Measurements from ENCODE around the gene SETDB1.
A peak's percentile ranks its signal among the peaks of the same experiment; 100 is the strongest.

The SETDB1 gene

DNA sequence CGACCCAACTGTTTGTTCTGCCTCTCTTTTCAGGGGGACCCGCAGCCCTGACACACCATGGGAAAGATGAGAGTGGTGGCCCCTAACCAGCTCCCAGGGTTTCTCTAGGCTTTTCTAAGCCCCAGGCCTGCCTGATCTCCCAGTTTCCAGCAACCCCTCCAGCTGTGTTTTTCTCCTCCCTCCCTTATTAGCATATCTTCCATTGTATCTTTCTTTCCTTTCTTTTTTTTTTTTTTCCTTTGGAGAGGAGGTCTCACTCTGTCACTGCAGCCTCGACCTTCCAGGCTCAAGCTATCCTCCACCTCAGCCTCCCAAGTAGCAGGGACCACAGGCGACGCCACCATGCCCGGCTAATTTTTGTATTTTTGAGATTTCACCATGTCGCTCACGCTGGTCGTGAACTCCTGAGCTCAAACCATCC lies 50.2 kb downstream of the SETDB1 start:
- no peak for DNase-seq (ENCODE audit: low spot score)

DNA sequence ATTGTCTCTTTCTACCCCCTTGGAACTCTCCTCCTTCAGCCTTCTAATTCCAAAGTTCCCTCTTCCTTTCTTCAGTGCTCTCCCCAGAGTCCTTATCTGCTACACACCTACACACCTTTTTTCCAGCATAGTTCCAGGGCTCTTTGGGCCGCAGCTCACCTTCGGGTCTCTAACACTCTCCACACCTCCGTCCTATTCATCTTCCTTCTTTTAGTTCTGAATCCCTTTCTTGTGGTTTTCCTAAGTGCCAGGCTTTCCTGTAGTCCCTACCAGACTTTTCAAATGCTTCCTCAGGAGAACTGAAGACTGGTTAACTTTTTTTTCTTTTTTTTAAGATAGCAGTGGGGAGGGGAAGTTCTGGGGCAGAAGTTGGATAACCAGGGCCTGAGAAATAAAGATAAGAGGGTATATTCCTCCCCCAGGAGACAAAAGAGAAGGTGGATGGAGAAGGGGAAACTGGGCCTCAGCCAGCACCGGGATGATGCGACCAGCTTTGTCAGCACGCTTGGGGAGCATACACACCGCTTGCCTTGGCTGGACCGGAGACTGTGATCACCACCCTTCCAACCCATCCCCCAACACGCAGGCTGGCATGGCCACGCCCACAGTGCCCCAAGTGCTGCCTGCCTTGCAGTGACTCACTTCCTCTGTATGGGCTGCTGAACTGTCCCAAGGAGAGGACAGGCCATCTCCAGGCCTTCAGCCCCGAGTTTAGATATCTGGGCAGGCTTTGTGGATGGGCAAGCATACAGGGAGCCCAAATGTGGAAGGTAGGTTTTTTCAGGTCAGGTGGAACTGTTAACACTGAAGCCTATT lies 50.9 kb downstream of the SETDB1 start:
- peak; percentile 83 for DNase-seq (ENCODE audit: low spot score)

DNA sequence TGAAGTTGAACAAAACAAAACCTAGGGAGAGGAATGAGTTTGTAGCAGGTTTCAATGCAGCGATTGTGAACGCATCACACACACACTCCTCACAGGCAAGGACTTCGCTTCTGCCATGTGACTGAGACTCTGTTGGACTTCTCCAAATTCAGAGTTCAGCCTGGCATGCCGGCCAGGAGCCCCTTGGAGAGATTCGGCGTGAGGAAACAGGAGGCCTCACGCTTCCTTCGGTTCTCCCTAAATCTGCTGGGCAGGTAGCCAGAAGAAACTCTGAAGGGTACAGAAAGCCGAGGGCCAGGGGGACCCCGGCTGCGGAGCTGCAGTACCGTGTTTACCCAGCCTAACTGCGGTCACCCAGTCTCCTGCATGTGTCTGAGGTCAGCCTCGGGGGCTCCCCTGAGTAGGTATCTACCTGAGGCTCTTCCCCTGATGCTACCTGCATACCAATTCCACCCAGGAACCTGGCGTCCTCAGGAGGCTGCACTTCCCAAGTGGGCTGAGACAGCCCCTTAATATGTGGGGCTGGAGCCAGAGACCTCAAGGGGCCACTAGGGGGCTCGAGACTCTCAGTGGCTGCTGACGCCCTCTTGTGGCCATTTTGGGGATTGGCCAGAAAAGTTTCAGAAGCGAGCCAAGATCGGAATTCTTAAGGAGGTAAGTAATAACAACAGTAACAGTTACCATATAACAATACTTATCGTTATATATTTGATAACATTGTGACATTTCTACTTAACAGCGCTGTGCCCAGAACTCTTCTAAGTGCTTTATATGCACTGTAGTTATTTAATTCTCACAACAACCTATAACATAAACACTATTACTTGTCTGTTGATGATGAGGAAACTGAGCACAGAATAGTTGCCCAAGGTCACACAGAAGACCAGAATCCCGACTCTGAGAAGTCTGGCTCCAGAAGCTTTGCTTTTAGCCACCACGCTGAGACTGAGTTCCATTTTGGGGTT lies 53.2 kb downstream of the SETDB1 start:
- DNase-seq (ENCODE audit: low spot score) = peak; percentile 94

DNA sequence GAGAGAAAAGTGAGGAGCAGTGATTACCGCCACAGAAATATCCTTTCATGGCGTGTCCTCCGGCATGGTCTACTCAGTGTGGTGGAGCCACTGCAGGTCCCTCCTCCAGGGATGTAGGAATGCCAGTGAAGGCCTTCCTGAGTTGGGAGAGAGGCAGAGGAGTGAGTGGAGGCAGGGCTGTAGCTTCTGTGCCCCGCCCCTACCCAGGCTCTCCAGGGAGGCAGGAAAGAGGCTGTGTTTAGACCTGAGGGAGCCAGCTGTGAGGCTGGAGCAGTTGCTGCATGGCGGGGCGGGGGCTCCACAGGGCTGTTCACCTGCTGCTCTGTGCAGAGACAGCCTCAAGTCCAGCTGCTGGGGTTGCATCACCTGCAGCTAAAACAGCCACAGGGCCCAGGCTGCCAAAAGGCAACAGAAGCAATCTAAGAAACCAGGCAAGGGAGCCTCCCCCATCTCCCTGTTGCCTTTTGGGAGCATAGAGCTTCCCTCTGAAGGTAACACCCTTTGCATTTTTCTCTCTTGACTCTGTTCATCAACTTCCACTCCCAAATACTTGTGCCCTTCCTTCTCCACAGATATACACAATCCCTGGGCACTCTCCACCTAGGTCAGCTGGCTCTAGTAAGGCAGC lies 55.1 kb downstream of the SETDB1 start:
- DNase-seq (ENCODE audit: low spot score) = no peak

DNA sequence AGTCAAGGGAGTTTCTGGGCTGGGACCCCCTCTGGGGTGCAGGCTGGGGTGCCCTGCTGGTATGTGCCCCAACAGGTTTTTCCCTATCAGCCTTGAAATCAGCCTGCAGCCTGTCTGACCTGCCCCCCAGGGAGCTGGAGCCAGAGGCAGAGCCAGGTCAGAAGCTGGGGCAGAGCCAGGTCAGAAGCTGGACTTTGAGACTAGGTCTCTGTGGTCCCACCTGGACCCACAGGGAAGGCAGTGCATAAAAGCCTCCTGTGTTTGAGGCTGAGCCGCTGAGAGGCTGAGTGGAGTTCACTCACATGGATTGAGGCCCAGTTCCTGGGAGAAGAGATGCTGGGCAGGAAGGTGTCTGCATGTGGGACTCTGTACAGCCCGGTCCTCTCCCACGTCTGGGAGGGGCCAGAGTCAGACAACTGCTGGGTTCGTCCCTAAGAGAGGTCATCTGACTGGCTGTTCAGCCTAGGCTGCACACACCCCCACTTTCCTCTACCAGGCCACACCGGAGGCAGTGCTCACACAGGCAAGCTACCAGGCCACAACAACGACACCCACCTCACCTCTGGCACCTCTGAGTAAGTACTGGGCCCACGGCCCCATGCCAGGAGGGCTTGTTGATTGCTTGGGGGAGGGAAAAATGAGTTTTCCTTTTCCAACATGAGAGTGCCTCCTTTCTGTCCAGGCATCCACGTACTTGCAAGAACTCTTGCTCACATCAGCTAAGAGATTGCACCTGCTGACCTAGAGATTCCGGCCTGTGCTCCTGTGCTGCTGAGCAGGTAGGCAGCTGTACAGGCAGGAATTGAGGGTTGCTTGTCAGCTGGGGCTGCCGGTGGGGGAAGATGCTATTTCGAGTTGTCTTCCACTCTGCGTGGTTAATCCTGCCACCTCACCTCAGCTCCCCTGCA lies 55.9 kb downstream of the SETDB1 start, which contains the start of gene ANXA9:
TSS of gene ANXA9 (plus strand) at position 488 of the 908 bp plus-strand sequence. CDS start 814 bp downstream, outside the sequence.
- DNase-seq (ENCODE audit: low spot score) = no peak

DNA sequence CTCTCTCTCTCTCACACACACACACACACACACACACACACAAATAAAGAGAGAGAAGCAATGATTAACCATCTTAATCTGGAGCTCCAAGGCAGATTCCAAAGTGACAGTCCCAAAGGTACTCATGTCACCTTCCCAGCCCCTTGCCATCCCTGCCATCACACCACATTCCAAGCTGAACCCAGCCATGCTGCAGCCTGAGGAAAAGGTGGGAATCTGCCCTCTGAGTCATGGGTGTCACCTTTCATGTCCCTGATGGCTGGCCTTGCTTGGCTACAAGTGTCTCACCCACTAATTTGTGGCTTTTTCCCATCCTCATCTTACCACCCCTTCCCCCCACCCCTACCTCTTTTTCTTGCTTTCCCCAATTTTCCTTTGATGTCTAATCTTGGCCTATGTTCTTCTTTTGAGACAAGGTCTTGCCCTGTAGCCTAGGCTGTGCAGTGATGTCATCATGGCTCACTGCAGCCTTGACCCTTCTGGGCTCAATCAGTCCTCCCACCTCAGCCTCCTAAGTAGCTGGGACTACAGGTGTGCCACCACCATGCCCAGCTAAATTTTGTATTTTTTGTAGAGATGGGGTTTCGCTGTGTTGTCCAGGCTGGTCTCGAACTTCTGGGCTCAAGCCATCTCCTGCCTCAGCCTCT lies 59.1 kb downstream of the SETDB1 start:
- no peak for DNase-seq (ENCODE audit: low spot score)

DNA sequence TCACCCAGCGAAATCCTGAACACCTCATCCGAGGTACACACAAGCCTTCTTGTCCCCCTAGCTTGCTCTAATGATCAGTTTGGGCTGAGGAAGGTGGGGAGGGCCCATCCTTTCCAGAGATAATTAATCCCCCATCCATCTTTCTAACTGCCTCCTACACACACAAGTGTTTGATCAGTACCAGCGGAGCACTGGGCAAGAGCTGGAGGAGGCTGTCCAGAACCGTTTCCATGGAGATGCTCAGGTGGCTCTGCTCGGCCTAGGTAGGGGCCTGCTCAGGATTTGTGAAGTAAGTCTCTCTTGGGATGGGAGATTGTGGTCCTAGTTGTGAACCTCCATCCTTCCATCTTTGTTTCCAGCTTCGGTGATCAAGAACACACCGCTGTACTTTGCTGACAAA lies 61.8 kb downstream of the SETDB1 start:
- no peak for DNase-seq (ENCODE audit: low spot score)

DNA sequence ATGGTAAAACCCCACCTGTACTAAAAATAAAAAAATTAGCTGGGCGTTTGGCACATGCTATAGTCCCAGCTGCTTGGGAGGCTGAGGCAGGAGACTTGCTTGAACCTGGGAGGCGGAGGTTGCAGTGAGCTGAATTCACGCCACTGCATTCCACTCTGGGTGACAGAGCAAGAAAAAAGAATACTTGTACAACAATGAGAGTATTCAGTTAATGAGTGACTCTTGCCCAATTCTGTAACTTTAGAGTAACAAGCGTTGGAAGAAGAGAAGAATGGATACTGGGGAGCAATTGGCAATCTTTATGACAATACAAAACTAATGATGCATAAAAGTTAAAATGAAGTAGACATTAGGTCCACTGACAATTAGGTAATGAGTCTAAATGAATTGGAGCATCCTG lies 66.5 kb downstream of the SETDB1 start:
- no peak for DNase-seq (ENCODE audit: low spot score)

DNA sequence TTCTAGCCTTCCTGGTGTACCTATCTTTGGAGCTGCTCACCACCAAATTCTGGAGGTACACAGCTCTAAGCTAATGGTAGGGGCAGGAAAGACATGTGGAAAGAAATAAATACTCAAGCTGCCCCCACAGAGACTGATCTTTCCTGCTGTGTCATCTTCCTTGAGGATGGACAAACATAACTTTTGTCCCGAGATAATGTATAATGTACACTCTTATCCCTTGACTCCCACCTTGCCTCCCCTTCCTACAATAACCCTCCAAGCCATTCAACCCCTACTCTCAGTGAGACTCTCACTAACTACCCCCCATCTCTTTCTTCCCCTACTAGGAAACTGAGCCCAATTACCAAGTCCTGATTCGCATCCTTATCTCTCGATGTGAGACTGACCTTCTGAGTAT lies 68.1 kb downstream of the SETDB1 start:
- DNase-seq (ENCODE audit: low spot score) = no peak

DNA sequence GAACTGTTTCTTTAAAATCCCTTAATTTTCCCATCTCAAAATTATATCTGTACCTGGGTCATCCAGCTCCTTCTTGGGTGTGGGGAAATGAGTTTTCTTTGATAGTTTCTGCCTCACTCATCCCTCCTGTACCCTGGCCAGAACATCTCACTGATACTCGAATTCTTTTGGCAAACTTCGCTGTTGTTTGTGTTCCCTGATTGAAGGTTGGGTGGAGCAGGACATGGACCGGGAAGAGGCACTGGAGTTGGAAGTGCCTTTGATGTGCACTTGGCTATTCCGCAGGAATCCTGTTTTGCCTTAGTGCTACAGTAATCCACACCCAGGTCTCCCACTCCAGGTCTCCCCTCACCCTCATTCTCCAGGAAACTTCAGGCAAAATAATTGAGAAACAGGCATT lies 69.3 kb downstream of the SETDB1 start:
- DNase-seq (ENCODE audit: low spot score) = no peak

DNA sequence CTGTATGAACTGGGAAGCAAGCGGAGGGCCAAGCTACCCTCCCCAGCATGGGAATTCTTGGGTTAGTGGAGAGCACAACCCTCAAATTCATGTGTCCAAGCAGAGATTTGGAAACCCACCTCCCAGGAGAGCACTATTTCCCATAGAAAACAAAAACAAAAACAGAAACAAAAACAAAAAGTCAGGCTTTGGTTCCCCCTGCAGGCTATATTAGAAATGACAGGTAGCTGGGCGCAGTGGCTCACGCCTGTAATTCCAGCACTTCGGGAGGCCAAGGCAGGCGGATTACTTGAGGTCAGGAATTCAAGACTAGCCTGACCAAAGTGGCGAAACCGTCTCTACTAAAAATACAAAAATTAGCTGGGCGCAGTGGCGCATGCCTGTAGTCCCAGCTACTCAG lies 69.7 kb downstream of the SETDB1 start:
- DNase-seq (ENCODE audit: low spot score) = peak; percentile 45

DNA sequence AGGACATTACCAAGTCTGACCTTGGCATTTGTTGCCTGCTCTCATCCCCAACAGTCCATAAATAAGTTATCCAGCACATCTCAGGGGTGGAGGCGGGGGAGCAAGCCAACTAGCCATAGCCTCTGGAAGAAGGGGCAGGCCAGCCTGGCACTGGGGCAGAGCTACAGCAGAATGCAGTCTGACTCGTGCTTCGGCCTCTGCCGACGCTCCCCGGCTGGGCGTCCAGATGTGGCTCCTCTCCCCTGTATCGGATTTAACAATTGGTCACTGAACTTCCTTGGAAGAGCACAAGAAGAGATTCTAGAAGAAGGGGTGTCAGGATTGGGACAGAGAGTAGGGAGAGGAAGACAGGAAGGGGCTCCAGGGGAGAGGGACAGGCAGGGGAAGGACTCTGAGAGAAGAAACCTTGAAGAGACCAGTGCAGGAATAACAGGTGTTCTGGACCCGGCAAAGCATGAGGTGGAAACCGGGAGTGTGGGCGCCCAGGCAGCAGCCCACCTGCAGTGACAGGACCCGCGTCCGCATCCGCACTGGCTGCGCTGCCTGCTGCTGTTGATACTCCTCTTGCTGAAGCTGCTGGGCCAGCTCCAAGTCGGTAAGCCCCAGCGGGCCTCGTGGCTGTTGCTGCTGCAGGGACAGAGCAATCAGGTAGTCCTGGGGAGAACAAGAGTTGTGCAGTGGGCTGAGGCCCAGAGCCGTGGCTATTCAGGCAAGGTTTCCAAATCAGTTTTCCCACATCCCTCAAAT lies 71.1 kb downstream of the SETDB1 start:
- no peak for DNase-seq (ENCODE audit: low spot score)

DNA sequence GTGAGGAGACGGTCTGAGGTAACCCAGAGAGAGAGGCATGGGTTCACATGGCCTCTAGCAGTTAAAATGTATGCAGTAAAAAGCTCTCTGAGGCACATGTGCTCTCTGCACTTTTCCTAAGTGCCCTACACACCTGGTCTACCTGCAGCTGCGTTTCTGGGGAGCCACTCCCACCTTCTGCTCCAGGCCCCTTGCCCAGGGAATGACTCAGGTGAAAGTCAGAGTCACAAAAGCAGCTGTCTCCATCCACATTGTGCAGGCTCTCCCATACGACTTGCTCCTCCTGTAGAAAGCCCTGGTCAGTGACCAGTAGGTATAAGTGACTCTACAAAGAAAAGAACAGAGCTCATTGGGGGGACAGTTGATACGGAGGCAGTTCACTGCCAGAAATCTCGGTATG lies 71.8 kb downstream of the SETDB1 start:
- no peak for DNase-seq (ENCODE audit: low spot score)

DNA sequence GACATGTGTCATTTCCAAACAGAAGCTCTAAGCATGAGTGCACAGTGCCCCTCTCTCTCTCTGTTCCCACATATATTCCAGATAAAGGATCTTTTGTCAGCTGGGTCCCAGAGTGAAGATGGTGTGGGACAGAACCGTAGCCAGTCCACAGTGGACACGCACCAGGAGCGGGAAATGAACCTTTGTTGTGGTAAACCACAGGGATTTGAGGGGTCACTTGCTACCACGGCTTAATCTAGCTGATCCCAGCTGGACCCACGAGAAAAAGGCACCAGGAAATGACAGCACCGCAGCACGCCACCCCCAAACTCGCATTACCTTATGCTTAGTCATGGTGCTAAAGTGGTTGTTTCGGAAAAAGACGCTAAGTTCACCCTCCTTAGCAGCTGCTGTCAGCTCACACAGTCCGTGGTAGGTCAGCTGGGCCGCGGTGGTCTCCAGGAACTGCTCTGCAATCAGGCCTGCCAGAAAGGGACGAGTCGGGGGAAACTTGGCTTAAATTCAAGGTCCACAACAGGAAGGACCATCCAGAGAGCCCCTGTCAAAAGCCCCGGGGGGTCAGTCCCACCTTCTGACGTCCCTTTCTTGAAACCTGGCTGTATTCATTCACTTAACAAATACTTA lies 73.0 kb downstream of the SETDB1 start:
- no peak for DNase-seq (ENCODE audit: low spot score)

DNA sequence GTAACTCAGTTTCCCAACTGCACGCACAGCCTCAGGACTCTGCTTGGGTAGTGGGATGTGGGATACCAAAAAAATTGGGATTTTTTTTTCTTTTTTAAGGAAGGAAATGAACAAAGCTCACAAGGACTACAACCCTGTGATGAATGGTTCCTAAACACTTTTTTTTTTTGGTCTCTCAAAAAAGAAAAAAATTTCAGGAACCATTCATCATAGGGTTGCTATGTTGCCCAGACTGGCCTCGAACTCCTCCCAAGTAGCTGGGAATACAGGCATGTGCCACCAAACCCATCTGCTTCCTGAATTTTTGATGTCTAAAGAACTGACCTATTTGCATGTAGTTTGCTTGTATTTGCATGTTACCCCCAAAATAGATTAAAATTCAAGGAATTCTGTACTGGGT lies 73.8 kb downstream of the SETDB1 start:
- DNase-seq (ENCODE audit: low spot score) = no peak

DNA sequence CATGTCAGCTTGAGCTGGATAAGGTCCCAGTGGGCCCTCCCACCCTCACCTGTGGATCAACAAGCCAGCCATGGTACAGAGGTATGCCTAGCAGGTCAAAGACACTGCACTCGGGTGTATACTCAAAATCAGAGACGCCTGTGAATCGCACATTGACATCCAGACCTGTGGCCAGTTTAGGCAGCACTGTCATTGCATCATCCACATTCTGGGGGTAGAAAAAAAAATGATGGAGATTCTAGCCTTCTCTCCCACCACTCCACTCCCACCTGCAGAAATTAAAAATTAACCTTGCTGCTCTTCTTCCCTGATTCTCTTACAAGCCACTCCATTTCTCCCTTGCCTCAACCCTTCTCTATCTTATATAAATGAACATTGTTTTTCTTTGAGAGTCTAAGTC lies 74.2 kb downstream of the SETDB1 start:
- no peak for DNase-seq (ENCODE audit: low spot score)

DNA sequence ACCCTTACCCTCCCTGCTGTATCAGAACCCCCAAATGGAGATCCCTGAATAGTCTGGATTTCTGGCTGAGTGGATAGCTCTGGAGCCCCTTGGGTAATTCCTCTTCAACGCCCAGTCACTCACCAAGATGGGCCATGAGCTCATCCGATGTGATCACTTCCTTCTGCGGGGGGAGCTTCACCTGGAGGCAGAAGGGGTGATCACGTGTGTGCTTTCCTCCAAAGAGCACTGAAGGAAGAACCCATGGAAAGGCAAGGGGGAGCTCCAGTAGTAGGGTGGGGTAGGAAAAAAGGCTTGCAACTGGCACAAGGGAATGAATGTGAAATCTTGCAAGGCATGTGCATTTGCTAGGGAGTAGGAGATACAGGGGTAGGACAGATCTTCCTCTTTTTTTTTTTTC lies 75.4 kb downstream of the SETDB1 start:
- no peak for DNase-seq (ENCODE audit: low spot score)

DNA sequence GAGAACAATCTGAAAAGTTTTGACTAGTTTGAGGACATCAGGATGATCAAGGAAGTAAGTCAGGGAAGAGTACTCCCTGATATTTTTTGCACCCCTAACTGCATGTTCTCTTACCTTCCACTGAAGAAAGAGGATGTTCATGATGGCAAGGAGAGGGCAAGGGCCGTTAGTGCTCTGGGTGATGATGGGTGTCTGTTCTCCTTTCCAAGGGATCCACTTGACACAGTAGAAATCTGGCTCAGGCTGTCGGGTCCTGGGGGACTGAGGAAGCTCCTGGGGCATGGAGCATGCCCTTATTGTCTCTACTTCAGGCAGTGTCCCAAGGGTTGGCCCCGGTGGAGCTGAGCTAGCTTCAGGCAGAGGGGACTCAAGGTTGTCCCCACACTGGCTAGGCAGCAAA lies 75.9 kb downstream of the SETDB1 start:
- no peak for DNase-seq (ENCODE audit: low spot score)

DNA sequence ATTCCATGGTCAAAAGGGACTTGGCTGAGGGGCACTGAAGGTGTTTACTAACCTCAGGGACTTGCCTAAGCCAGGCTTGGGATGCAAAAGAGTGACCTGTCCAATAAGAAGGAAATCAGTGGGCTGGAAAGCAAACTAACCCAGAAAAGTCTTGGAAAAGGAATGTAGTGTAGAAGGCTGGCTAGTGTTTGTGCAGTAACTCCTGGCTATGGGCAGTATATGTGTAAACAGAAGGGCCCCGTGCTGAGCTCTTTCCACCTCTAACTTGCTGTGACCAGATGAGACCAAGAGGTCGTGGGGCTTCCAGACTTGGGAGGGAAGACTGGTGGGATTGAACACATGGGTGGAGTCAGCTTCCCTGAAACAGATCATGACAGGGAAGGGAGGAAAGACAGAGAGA lies 76.4 kb downstream of the SETDB1 start:
- no peak for DNase-seq (ENCODE audit: low spot score)

DNA sequence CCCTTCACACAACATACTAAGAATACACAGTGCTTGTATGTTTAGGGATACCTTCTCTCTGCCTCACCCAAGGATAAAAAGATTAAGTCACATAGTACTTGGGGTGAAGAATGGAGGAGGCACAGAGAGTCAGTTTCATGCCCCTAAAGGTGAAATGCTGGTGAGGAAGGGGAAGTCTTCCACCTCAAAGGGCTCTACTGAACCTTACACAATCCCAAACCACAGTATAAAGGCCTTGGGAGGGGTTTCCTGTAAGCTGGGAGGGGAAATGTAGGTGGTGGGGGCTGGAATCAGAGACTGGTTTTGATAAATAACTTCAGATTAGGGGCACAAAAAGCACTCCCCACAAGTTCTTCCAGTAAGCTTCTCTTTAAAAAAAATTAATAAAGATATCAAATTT lies 77.0 kb downstream of the SETDB1 start:
- DNase-seq (ENCODE audit: low spot score) = peak; percentile 30
